ENCODE data around the gene EIF3CL.
"Not testable (repeated sequence)": the region's sequence is repeated elsewhere in the genome, so short reads cannot be mapped to it uniquely, and the experiment has no call there.

Gene EIF3CL, protein sequence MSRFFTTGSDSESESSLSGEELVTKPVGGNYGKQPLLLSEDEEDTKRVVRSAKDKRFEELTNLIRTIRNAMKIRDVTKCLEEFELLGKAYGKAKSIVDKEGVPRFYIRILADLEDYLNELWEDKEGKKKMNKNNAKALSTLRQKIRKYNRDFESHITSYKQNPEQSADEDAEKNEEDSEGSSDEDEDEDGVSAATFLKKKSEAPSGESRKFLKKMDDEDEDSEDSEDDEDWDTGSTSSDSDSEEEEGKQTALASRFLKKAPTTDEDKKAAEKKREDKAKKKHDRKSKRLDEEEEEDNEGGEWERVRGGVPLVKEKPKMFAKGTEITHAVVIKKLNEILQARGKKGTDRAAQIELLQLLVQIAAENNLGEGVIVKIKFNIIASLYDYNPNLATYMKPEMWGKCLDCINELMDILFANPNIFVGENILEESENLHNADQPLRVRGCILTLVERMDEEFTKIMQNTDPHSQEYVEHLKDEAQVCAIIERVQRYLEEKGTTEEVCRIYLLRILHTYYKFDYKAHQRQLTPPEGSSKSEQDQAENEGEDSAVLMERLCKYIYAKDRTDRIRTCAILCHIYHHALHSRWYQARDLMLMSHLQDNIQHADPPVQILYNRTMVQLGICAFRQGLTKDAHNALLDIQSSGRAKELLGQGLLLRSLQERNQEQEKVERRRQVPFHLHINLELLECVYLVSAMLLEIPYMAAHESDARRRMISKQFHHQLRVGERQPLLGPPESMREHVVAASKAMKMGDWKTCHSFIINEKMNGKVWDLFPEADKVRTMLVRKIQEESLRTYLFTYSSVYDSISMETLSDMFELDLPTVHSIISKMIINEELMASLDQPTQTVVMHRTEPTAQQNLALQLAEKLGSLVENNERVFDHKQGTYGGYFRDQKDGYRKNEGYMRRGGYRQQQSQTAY

DNA sequence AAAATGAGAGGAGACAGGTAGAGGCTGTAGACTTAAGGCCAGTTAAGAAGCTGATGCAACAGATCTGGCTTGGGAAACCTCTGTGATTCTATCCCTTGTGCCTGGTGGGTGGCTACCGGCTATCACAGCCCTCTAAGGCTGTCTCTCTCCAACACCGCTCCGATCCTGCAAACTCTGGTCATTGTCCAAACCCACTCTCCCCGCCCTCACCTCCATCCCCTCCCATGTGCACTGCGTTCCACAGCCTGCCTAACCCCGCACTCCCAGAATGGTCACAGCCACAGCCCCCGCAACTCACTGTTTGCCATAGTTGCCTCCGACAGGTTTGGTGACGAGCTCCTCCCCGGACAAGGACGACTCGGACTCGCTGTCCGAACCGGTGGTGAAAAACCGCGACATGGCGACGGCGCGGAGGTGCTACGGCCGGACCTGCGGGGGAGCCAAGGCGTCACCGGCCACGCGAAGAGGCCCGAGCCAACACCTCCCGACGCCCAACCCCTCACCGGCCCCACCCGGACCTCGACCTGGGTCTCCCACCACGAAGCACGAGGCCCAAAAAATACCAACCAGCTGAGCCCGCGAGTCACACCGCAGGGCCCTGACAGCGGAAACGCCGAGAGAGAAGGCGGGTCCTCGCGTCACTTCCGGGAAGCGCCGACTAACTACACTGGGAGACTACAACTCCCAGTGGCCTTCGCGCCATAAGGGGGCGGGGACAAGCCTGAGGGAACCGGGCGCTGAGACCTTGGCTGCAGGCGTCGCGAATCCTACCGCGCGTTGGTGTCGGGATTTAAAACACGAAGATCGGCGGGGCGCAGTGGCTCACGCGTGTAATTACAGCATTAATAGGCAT, at the start of gene EIF3CL:
EIF3CL (minus strand) TSS at position 622 of the 853 bp plus-strand sequence; CDS start at position 399, 223 bp downstream.
- not testable (repeated sequence) for DNase-seq

DNA sequence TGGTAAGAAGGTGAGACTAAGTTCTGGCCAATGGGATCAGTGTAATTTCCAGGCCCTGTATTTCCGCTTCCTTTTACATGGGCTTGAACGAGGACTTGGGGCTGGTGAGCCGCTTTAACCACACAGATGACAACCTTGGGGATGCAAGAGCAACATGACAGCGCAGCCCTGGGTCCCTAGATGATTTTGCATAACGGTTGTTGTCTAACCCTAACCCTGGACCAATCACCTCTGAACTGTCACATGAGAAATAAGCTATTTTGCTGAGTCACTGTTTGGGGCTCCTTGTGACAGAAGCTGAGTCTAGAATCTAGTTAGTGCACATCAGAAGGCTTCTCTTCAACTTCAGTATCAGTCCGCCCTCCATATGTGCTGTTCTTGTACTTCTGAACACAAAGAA, 43.4 kb upstream of the EIF3CL start:
- DNase-seq: not testable (repeated sequence)

DNA sequence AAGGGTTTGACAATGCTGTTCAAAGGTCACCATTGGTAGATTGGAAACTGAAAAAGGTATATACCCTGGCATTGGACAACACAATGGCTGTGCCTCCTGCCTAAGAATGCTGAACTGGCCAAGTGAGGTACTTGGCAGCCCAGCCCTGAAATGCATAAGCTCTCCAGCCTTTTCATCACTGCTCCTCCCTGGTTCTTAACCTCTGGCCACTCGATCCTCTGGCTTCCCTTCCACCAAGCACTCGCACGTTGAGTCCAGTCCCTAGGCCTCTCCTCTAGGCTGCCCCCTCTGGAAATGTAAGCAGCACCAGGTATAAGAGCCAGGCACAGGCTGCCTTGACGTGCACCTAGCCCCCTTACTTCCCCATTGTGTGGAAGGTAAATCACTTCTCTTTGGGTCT, 42.7 kb upstream of the EIF3CL start:
- not testable (repeated sequence) for DNase-seq

DNA sequence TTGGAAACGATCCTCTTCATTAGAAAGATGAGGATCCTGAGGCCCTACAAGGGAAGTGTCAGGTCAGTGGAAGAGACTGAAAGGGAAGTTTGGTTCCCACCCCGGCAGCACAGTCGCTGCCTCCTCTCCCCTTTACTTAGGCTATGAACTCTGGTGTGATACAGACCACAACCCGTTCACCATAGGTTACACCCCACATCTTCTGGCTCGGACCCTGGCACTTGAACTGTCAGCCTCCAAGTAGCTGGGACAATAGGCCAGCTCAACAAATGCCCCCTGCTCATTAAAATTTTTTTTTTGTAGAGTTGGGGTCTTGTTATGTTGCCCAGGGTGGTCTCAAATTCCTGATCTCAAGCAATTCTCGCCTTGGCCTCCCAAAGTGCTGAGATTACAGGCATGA, 40.3 kb upstream of the EIF3CL start:
- not testable (repeated sequence) for DNase-seq

DNA sequence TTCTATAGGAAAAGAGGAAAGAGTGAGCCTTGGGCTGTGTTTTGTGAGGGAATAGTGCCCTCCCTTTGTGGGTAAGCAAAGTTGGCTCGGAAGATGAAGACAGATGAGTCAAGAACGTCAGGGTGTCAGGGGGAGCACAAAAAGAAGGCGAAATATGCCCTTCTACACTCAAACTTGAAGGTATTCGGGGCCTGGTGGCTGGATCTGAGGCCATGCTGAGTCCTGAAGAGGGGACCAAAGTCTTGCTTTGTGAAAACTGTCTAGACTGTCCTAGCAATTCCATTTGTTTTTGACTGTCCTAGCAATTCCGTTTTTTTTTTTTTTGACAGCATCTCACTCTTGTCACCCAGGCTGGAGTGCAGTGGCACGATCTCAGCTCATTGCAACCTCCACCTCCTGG, 35.3 kb upstream of the EIF3CL start:
- DNase-seq: not testable (repeated sequence)

DNA sequence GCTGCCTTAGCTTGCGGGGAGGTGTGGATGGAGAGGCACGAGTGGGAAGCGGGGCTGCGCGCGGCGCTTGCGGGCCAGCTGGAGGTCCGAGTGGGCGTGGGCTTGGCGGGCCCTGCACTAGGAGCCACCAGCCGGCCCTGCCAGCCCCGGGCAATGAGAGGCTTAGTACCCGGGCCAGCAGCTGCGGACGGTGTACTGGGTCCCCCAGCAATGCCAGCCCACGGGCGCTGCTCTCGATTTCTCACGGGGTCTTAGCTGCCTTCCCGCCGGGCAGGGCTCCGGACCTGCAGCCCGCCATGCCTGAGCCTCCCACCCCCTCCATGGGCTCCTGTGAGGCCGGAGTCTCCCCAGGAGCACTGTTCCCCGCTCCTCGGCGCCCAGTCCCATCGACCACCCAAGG, 31.7 kb upstream of the EIF3CL start:
- DNase-seq: not testable (repeated sequence)

DNA sequence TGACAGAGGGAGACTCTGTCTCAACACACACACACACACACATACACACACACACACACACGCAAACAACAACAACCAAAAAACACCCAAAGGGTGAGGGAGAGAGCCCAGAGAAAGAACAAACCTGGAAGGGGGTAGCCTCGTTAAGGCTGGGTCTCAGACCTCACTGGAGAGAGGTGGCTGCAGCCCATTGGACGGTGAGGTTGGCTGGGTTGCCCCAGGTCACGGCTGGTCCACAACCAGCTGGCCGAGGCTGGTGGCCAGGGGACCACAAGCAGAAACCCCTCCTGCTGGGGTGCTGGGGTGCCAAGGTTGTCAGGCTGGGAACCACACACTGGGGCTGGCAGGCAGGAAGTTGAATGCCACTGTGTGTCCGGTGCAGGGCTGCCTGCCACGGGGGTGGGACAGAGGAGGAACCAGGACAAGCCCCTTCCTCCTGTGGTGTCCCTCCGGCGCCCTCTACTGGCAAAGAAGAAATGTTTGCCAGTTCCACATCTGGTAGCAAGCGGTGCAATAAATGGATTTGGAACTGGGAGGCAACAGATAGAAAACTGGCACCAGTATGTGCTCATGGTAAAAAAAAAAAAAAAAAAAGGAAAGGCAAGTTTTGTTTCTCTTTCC, 22.5 kb upstream of the EIF3CL start:
- DNase-seq: not testable (repeated sequence)

DNA sequence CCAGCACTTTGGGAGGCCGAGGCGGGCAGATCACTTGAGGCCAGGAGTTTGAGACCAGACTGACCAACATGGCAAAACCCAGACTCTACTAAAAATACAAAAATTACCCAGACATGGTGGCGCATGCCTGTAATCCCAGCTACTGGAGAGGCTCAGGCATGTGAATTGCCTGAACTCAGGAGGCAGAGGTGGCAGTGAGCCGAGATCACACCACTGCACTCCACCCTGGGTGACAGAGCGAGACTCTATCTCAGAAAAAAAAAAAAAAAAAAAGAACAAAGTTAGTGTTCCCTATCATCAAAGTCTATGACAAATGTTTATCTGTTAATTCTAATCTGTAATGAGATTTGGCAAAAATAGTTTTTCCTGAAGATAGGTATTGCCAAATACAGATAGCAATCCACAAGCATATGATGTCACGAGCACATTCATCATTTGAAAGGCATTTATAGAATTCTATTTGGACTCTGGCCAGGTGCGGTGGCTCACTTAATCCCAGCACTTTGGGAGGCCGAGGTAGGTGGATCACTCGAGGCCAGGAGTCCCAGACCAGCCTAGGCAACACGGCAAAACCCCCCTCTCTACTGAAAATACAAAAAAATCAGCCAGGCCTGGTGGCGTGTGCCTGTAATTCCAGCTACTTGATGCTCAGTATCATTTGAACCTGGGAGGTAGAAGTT, 17.6 kb upstream of the EIF3CL start:
- DNase-seq: not testable (repeated sequence)

DNA sequence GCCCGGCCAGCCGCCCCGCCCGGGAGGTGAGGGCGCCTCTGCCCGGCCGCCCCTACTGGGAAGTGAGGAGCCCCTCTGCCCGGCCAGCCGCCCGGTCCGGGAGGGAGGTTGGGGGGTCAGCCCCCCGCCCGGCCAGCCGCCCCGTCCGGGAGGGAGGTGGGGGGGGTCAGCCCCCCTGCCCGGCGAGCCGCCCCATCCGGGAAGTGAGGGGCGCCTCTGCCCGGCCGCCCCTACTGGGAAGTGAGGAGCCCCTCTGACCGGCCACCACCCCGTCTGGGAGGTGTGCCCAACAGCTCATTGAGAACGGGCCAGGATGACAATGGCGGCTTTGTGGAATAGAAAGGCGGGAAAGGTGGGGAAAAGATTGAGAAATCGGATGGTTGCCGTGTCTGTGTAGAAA, 13.4 kb upstream of the EIF3CL start:
- not testable (repeated sequence) for DNase-seq

DNA sequence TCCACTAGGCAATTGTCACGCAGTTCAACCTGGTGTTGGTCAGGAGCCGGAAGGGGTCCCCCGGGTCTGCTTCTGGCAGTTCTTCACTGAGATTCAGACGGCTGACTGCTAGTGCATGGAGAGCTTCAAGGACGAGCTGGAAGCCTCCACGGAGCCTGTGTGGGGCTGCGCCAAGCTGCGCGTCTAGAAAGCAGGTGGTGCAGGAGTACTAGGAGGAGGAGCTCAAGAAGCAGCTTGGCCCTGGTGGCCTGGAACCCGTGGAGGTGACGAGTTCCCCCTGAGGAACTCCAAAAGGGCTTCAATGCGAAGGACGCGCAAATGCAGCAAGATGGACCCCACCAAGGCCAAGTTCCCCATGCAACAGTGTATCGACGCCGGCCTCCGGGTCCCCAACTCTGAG, 10.9 kb upstream of the EIF3CL start:
- DNase-seq: not testable (repeated sequence)

DNA sequence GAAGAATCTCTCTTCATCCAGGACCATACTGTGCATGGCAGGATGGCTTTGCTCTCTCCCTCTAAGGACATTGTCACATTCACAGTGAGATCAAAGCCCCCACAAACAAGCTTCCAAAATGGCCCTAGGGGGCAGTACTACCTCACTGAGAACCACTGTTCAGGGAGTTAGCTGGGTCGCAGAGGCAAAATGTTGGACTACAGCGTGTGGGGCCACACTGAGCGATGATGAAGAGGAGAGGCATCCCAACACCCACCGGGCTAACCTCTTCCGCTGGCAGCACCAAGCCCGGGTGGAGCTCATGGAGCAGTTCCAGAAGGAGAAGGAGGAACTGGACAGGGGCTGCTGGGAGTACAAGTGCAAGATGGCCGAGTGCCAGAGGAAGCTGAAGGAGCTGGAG, 9.9 kb upstream of the EIF3CL start:
- not testable (repeated sequence) for DNase-seq

DNA sequence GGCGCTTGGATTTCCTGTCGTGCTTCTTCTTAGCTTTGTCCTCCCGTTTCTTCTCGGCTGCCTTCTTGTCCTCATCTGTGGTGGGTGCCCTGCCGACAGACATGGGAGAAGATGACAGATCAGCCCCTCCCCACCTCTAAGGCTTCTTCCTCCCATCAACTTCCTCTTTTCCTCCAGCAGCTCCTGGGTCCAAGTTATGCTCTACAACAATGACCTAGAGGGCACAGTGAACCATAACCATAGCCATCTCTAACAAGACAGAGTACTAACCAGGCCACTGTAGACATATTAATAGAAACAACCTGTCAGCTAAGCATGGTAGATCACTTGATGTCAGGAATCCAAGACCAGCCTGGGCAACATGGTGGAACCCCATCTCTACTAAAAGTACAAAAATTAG, 11.6 kb downstream of the EIF3CL start:
- DNase-seq: not testable (repeated sequence)

DNA sequence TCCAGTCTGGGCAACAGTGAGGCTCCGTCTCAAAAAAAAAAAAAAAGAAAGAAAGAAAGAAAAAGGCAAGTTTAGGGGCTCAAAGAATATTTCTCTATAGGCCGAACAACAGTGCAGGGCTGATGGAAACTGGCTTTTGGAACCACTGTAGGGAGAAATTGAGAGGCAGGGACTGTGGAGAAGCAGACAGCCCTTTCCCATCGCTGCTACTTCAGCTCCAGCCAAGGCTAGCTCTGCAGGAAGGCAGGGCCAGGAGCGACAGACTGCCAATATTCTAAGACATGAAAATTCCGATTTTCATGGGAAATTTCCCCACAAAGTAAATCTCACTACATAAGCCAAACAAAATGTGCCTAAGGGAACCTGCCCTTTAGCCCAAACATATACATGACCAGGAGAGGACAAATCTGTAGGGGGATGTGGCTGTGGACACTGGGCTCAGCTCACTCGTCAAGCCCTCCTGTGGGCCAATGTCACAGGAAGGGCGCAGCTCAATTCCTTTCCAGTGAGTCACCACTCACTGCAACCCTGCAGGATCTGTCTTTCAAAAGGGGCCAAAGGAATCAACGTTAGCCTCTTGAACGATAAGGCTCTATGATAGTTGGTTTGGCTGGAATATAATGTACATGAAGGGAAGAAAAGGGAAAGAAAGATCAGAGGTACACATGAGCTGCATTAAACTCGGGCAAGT, 21.3 kb downstream of the EIF3CL start:
- not testable (repeated sequence) for DNase-seq

DNA sequence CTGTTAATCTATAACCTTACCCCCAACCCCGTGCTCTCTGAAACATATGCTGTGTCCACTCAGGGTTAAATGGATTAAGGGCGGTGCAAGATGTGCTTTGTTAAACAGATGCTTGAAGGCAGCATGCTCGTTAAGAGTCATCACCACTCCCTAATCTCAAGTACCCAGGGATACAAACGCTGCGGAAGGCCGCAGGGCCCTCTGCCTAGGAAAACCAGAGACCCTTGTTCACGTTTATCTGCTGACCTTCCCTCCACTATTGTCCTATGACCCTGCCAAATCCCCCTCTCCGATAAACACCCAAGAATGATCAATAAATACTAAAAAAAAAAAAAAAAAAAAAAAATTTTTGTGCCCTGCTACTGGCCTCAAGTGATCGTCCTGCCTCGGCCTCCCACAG, 25.8 kb downstream of the EIF3CL start:
- not testable (repeated sequence) for DNase-seq

DNA sequence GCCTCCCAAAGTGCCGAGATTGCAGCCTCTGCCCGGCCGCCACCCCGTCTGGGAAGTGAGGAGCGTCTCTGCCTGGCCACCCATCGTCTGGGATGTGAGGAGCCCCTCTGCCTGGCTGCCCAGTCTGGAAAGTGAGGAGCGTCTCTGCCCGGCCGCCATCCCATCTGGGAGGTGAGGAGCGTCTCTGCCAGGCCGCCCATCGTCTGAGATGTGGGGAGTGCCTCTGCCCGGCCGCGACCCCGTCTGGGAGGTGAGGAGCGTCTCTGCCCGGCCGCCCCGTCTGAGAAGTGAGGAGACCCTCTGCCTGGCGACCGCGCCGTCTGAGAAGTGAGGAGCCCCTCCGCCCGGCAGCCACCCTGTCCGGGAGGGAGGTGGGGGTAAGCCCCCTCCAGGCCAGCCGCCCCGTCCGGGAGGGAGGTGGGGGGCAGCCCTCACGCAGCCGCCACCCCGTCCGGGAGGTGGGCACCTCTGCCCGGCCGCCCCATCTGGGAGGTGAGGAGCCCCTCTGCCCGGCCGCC, 26.5 kb downstream of the EIF3CL start:
- DNase-seq: not testable (repeated sequence)

DNA sequence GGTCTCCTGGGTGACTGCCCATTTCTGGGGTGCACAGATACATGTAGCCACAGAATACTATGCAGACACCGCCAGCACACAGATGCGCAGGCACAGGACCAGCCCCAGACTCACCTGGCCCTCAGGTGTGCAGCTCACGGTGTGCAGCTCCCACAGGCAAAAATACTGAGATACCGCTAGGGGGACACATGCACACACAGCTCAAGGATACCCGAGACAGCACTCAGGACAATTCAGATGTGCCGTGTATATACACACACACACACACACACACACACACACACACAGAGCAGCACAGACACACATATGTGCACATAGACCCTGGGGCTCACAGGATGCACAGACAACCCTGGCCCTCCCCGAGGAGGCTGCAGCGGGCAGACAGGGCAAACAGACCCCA, 28.5 kb downstream of the EIF3CL start:
- DNase-seq: not testable (repeated sequence)

DNA sequence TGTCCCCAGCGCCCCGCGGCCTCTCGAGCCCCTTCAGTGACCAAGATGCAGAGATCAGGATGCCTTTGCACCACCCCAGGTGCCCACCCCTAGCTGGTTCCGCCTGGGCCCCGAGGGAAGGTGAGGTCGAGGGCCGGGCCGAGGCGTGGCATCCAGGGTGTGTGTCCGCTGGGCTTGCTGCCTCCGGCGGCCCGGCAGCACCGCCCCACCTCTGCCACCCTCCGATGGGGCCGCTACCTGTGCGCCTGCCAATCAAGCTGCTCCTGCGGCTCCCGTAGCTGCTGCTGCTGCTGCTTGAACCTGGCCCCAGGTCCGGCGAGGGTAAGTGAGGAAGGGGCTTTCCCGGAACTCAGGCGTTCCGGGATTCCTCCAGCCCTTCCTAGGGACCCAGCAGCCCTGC, 29.4 kb downstream of the EIF3CL start:
- not testable (repeated sequence) for DNase-seq

DNA sequence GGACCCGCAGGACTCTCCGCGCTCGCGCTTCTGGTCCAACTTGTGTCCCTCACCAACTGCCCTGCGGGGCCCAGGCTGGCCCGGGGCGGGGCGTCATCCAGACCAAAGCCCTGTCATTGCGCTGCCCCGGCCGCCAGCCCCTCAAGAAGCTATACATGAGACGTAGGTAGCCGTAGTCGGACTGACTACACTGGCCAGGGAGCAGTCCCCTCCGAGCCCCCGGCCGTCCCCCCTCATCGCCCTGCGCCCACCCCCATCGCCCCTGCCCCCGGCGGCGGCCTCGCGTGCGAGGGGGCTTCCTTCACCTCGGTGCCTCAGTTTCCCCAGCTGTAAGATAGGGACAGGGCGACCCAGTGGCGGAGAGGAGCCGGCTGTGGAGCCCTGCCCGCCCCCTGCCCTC, 35.7 kb downstream of the EIF3CL start:
- DNase-seq: not testable (repeated sequence)

DNA sequence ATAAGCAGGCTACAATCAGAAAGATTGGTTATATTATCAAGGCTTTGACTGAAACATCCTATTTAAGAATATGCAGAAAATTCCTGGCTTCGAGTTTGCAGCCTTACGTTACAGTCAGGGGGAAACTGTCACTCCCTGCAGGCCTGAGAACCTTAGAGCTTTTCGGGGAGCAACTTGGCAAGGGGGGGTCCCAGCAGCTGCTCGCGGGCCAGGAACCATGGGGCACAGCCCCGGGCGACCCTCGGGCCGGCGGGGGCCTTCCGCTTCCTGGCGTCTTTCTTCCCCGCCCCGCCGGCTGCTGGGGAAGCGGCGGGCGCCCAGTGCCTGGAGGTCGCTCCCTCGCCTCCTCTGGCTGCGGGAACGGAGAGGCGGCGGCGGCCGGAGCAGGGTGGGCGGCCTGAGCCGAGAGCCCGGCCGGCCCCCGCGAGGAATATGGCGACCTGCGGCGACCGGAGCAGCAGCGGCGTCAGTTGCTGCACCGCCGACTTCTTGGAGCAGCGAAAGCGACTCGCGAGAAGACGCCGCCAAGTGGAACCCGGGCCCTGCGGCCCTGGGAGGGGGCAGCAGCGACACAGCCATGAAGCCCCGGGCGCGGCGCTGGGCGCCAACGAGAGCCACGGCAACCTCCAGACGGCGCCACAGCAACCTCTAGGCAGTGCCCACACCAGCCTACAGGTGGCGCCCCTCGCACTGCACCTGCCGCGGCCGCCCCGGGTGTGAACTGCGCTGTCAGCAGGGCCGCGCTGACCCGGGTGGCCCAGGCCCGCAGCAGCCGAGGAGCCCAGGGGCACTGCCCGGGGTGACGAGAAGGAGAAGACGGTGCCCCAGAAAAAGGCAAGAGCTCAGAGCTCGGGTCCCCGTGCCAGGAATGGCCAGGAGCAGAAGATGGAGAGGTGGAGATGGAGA, 39.1 kb downstream of the EIF3CL start:
- DNase-seq: not testable (repeated sequence)

DNA sequence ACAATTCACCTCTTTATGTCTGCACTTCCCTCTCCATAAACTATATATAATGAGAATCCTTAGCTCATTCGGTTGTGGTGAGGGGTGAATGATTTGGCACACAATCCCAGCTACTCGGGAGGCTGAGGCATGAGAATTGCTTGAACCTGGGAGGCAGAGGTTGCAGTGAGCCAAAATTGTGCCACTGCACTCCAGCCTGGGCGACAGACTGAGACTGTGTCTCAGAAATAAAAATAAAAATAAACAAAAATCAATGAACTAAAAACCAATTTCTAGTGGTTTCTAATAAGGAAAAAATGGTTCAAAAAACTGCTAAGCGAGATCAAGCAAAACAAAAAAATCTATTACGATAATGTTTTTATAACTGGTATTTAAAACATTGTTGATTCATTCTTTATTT, 40.2 kb downstream of the EIF3CL start, which contains the start of gene NPIPB6:
NPIPB6 (minus strand) TSS at position 101 of the 400 bp plus-strand sequence. CDS start 686 bp downstream, outside the sequence.
- DNase-seq: not testable (repeated sequence)
